ENCODE measurements around the gene KIF21B. TPM values are rescaled to one million over a fixed set of nuclear protein-coding genes. Genes with fewer than 3 reads are reported as not detected.

Gene KIF21B
- total and polyA plus RNA-seq, 4 donors = 1.3 to 7.4 (median 4.8) TPM

DNA sequence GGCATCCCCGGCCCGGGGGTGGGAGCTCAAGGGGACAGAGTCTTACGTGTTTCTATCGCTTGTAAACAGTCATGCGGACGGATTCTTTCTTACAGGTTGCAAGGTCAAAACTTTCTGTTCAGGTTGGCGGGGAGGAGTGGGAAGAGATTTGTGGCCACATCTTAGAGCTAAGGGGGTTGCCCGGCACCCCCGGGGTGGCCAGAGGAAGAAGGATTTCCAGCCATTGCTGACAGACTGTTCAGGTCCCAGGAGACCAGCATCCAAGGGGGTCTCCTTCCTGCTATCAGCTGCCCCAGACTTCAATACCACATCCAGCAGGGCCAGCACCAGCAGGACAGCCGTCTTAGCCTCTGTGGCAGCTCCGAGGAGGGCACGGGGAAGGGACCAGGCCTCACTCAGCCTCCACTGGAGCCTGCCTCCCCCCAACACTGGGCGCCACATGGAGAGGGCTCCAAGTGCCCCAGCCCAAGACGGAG, 52.0 kb downstream of the KIF21B start:
- peaks cover 0 to 27% (median 0%) of the 10 kb centered on the region in 4 donors for H3K36me3 ChIP-seq (ENCODE audit: control insufficient read depth in 4 of 4, insufficient read depth in 4 of 4, low read length in 4 of 4)
- ATAC-seq (ENCODE audit: insufficient read depth, low FRiP score) (no peak), DNase-seq (no peak)
- TF ChIP-seq, protein P1, sequence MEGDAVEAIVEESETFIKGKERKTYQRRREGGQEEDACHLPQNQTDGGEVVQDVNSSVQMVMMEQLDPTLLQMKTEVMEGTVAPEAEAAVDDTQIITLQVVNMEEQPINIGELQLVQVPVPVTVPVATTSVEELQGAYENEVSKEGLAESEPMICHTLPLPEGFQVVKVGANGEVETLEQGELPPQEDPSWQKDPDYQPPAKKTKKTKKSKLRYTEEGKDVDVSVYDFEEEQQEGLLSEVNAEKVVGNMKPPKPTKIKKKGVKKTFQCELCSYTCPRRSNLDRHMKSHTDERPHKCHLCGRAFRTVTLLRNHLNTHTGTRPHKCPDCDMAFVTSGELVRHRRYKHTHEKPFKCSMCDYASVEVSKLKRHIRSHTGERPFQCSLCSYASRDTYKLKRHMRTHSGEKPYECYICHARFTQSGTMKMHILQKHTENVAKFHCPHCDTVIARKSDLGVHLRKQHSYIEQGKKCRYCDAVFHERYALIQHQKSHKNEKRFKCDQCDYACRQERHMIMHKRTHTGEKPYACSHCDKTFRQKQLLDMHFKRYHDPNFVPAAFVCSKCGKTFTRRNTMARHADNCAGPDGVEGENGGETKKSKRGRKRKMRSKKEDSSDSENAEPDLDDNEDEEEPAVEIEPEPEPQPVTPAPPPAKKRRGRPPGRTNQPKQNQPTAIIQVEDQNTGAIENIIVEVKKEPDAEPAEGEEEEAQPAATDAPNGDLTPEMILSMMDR (IDR thresholded peaks at IDR 0.05; ENCODE audit: control extremely low read depth, extremely low read depth) = no peak
- no peaks in the 10 kb centered on the region for H3K27me3 ChIP-seq (ENCODE audit: control insufficient read depth in 3 of 3, insufficient read depth in 3 of 3, low read length in 2 of 3)
- WGBS, 2 donors = 86 to 91% methylated on average over 14 of the region's 14 CpGs
- H3K9me3 ChIP-seq (ENCODE audit: control insufficient read depth in 4 of 4, insufficient read depth in 3 of 4, low read length in 3 of 4) = no peaks in the 10 kb centered on the region
- H3K4me1 ChIP-seq (ENCODE audit: control insufficient read depth in 5 of 5, insufficient read depth in 5 of 5, low read length in 5 of 5) = peaks cover 0 to 5% (median 0%) of the 10 kb centered on the region in 5 donors
- H3K4me3 ChIP-seq = no peak overlapping the region
- no peak overlapping the region for H3K27ac ChIP-seq (ENCODE audit: low read depth in 1 of 2, low read length in 1 of 2)
- no peak overlapping the region for H3K9ac ChIP-seq (ENCODE audit: insufficient read depth in 1 of 2, low read length in 2 of 2)

DNA sequence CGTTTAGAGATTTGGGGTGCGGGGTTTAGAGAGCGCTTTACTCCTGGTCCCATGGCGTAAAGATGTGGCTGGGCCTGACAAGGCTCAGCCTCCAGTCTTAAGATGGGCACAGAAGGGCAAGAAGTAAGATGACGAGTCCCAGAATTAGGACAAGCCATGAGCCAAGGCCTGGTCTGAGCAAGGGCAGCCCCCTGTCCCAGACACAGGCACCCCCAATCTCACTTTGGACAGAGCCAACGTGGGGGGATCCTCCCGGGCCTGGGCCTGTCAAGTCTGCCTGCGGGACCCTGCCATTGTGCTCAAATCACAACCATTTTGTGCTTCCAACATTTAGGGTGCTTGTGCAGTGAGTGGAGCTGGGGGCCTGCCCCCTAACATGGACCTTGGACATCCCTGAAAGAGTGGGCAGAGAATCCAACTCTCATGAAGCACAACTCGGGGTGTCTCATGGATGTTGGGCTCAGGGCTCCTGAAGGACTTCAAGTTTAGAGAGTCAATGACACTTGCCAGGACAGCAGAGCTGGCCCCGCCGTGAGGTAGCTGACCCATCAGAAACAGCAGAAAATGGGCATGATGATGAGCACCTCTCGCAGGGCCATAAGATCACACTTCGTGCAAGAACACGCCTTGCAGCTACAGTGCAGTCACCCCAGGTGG, 52.6 kb downstream of the KIF21B start:
- Histone ChIP-seq H3K27me3 (ENCODE audit: control insufficient read depth in 3 of 3, insufficient read depth in 3 of 3, low read length in 2 of 3) (no peaks in the 10 kb centered on the region), H3K9me3 (ENCODE audit: control insufficient read depth in 4 of 4, insufficient read depth in 3 of 4, low read length in 3 of 4) (no peaks in the 10 kb centered on the region), H3K4me1 (ENCODE audit: control insufficient read depth in 5 of 5, insufficient read depth in 5 of 5, low read length in 5 of 5) (peaks cover 0 to 5% (median 0%) of the 10 kb centered on the region in 5 donors), H3K9ac (ENCODE audit: insufficient read depth in 1 of 2, low read length in 2 of 2) (no peak overlapping the region), H3K36me3 (ENCODE audit: control insufficient read depth in 4 of 4, insufficient read depth in 4 of 4, low read length in 4 of 4) (peaks cover 0 to 27% (median 0%) of the 10 kb centered on the region in 4 donors), H3K27ac (ENCODE audit: low read depth in 1 of 2, low read length in 1 of 2) (no peak overlapping the region), H3K4me3 (no peak overlapping the region)
- DNase-seq (no peak), ATAC-seq (ENCODE audit: insufficient read depth, low FRiP score) (no peak)
- WGBS, 2 donors = 92 to 97% methylated on average over 14 of the region's 14 CpGs
- TF ChIP-seq, protein P1 (IDR thresholded peaks at IDR 0.05; ENCODE audit: control extremely low read depth, extremely low read depth) = no peak

DNA sequence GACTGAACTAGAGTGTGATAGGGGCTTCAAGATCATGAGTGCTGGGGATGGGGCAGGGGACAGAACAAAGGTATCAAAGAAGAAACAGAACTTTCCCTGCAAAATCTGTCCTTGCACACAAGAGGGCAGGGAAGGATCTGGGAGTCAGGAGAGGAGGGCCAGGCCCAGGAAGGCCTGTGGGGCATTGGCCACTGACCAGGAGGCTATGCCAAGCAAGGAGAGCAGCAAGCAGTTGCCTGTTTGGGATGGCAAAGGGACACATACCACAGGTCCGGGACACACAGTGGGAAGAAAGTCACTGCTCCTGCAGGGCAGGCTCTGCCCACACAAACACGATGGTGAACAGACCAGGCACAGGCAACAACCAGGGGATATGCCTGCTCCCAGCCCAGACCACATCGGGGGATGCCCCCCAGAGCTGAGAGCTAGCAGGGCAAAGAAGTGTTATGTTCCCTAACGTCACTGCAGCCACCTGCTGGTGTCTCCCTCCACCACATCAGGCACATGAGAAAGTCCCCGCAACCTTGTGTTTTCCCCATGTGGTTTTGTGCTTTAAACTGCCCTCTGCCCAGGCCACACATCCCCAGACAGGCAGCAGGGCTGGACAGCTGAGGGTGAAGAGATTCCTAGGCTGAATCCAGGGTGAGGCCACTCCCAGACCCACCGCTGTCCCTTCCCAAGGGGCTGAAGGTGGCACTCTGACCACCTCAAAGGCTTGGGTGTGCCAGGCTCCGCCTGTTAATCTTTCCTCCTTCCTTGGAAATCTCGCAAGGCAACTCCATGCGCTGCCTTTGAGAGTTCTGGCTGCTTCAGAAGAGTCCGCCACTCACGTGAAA, 53.6 kb downstream of the KIF21B start:
- no peak for ATAC-seq (ENCODE audit: insufficient read depth, low FRiP score)
- Histone ChIP-seq H3K27me3 (ENCODE audit: control insufficient read depth in 3 of 3, insufficient read depth in 3 of 3, low read length in 2 of 3) (no peaks in the 10 kb centered on the region), H3K9ac (ENCODE audit: insufficient read depth in 1 of 2, low read length in 2 of 2) (no peak overlapping the region), H3K9me3 (ENCODE audit: control insufficient read depth in 4 of 4, insufficient read depth in 3 of 4, low read length in 3 of 4) (no peaks in the 10 kb centered on the region), H3K4me1 (ENCODE audit: control insufficient read depth in 5 of 5, insufficient read depth in 5 of 5, low read length in 5 of 5) (peaks cover 0 to 12% (median 0%) of the 10 kb centered on the region in 5 donors), H3K4me3 (no peak overlapping the region), H3K36me3 (ENCODE audit: control insufficient read depth in 4 of 4, insufficient read depth in 4 of 4, low read length in 4 of 4) (peaks cover 0 to 22% (median 0%) of the 10 kb centered on the region in 4 donors), H3K27ac (ENCODE audit: low read depth in 1 of 2, low read length in 1 of 2) (no peak overlapping the region)
- 81 to 86% methylated on average over 11 of the region's 11 CpGs for WGBS, 2 donors
- TF ChIP-seq, protein P1 (IDR thresholded peaks at IDR 0.05; ENCODE audit: control extremely low read depth, extremely low read depth) = no peak
- DNase-seq = no peak
